GM21381 (cell line): Measurements from ENCODE around the gene LTB4R.

ENCODE experiments used
- ATAC-seq: cut with Tn5 transposase; IDR thresholded peaks from one replicate; pipeline ENCODE4 v1.9.1; 2021; ENCODE audit warnings: mild to moderate bottlenecking, moderate library complexity; ENCODE audit not compliant: unreplicated experiment

LTB4R gene

DNA sequence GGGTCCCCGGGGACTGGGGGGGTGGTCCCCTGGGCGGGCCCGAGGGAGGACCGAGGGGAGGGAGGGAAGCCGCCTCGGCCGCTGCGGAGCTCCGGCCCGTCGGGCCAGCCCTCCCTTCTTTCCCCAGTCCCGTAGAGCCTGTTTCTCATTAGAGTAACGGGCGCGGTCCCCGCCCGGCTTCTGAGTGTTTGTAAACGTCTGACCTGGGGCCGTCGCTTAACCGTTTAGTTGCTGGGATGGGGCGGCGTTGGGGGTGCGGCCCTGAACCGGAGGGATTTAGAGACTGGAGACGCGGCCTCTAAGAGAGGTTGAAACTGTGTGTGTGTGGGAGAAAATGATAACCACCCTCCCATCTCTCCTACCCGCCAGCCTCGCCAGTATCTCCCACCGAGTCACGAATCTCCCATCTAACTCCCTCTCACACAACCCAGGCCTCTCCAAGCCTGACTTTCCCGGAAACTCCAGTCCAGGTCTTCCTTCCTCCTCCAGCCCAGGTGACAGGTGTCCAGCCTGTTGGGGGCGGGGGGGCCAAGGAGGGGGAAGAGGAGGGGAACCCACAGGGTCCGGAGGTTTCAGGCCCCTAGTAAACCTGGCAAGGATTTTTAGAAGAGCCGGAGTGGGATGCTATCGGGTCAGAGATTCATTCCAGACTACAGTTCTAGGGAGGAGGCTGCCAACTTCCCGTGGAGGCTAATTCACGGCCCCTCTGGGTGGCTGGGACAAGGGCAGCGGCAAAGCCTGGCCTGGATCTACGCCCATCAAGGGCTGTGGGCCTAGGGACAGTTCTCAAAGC is 55.6 kb downstream of the LTB4R start:
- peak; percentile 60 for ATAC-seq
